Muscle layer of duodenum (tissue), 2 donors: ENCODE results near the gene CISD2.

ENCODE experiments used
- H3K27ac ChIP-seq: one replicate; pipeline ENCODE4 v1.7.0; 2013; ENCODE audit warnings: mild to moderate bottlenecking, low read length
- H3K27me3 ChIP-seq: one replicate; pipeline ENCODE4 v1.7.0; 2013; ENCODE audit warnings: low read depth, mild to moderate bottlenecking, control low read depth, low read length
- H3K36me3 ChIP-seq, 2 donors: one replicate each; pipeline ENCODE4 v1.7.0; 2013; ENCODE audit warnings: low read length in 2 of 2, control low read depth in 1 of 2, mild to moderate bottlenecking in 1 of 2; ENCODE audit not compliant: insufficient read depth in 2 of 2, control insufficient read depth in 1 of 2
- H3K4me1 ChIP-seq, 2 donors: one replicate each; pipeline ENCODE4 v1.7.0; 2013; ENCODE audit warnings: low read length in 2 of 2, mild to moderate bottlenecking in 2 of 2, control low read depth in 1 of 2, moderate library complexity in 1 of 2; ENCODE audit not compliant: insufficient read depth in 2 of 2, control insufficient read depth in 1 of 2
- H3K4me3 ChIP-seq, 2 donors: one replicate each; pipeline ENCODE4 v1.7.0; 2013; ENCODE audit warnings: low read length in 2 of 2, low read depth in 1 of 2, mild to moderate bottlenecking in 1 of 2
- H3K9me3 ChIP-seq, 2 donors: one replicate each; pipeline ENCODE4 v1.7.0; 2013; ENCODE audit warnings: low read length in 2 of 2, control low read depth in 1 of 2, mild to moderate bottlenecking in 1 of 2; ENCODE audit not compliant: control insufficient read depth in 1 of 2
- donor health status: healthy.

CISD2 gene

GRCh38 chr4:102827674-102828496 is 40.9 kb upstream of the CISD2 start:
- Histone ChIP-seq H3K36me3 (peaks cover 0 to 40% of the 10 kb centered on the region in 2 donors), H3K4me1 (peaks cover 19 to 23% of the 10 kb centered on the region in 2 donors), H3K27ac (peak overlapping the region; percentile 99), H3K9me3 (no peaks in the 10 kb centered on the region), H3K4me3 (peak overlapping the region; percentile 90 to 92), H3K27me3 (no peaks in the 10 kb centered on the region)

GRCh38 chr4:102828497-102828808 is 40.3 kb upstream of the CISD2 start:
- H3K27me3 ChIP-seq = no peaks in the 10 kb centered on the region
- H3K9me3 ChIP-seq = no peaks in the 10 kb centered on the region
- peak overlapping the region; percentile 99 for H3K27ac ChIP-seq
- H3K4me3 ChIP-seq = peak overlapping the region; percentile 90 to 92
- H3K36me3 ChIP-seq = peaks cover 0 to 40% of the 10 kb centered on the region in 2 donors
- peaks cover 13 to 18% of the 10 kb centered on the region in 2 donors for H3K4me1 ChIP-seq

DNA sequence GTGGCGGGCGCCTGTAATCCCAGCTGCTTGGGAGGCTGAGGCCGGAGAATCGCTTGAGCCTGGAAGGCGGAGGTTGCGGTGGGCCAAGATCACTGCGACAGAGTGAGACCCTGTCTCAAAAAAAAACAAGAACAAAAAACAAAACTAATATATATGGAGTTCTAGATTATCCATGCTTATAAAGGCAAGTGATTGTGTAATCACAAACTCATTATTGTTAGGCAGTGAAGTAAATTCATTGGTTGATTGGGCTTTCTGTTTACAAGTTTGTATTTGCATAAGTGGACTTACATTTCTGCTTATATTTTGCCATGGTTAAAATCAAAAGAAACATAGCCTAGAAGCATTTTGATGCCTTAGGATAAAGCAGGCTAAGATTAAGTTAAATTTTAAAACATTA is 39.0 kb upstream of the CISD2 start:
- Histone ChIP-seq H3K4me3 (no peak overlapping the region), H3K27me3 (no peaks in the 10 kb centered on the region), H3K4me1 (peaks cover 5 to 7% of the 10 kb centered on the region in 2 donors), H3K36me3 (peaks cover 0 to 31% of the 10 kb centered on the region in 2 donors), H3K9me3 (no peaks in the 10 kb centered on the region), H3K27ac (no peak overlapping the region)

DNA sequence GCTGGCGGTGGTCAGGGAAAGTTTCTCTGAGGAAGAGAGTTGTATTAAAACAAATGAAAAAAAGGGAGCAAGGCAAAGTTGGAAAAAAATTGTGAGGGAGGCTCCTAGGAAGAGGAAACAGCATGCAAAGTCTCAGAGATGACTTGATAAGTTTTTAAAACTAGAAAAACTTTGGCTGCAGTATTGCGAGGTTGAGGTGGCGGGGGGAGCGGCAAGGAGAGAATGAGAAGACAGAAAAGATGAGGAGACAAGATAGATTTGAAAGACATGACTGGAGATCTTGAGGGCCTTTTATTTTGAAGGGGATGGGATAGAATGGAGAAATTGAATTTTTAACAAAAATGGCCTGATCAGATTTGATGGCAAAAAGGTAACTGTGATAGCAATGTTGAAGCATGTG is 36.7 kb upstream of the CISD2 start:
- H3K36me3 ChIP-seq = peaks cover 0 to 8% of the 10 kb centered on the region in 2 donors
- H3K4me1 ChIP-seq = peaks cover 5 to 7% of the 10 kb centered on the region in 2 donors
- H3K27me3 ChIP-seq = no peaks in the 10 kb centered on the region
- H3K9me3 ChIP-seq = no peaks in the 10 kb centered on the region
- no peak overlapping the region for H3K27ac ChIP-seq
- no peak overlapping the region for H3K4me3 ChIP-seq

GRCh38 chr4:102832667-102833066 is 36.1 kb upstream of the CISD2 start:
- H3K27ac ChIP-seq = no peak overlapping the region
- no peaks in the 10 kb centered on the region for H3K27me3 ChIP-seq
- H3K9me3 ChIP-seq = no peaks in the 10 kb centered on the region
- peaks cover 5 to 7% of the 10 kb centered on the region in 2 donors for H3K4me1 ChIP-seq
- peaks cover 0 to 2% of the 10 kb centered on the region in 2 donors for H3K36me3 ChIP-seq
- no peak overlapping the region for H3K4me3 ChIP-seq

DNA sequence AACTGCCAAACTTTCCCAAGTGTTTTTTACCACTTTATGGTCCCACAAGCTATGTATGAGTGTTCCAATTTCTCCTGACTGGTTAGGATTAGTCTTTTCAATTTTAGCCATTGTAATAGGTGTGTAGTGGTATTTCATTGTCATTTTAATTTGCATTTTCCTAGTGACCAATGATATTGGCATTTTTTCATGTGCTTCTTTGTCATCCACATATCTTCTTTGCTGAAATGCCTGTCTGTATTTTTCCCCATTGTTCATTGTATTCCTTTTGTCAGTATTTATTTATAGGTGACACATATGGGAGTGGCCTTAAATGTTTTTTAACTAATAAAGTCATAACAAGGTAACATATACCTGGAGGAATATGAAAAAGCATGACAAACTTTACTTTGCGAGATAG is 32.2 kb upstream of the CISD2 start:
- no peaks in the 10 kb centered on the region for H3K36me3 ChIP-seq
- H3K9me3 ChIP-seq = no peaks in the 10 kb centered on the region
- no peak overlapping the region for H3K27ac ChIP-seq
- no peak overlapping the region for H3K4me3 ChIP-seq
- H3K27me3 ChIP-seq = no peaks in the 10 kb centered on the region
- H3K4me1 ChIP-seq = no peaks in the 10 kb centered on the region

GRCh38 chr4:102842367-102842766 is 26.4 kb upstream of the CISD2 start:
- H3K4me1 ChIP-seq = no peaks in the 10 kb centered on the region
- no peaks in the 10 kb centered on the region for H3K27me3 ChIP-seq
- no peak overlapping the region for H3K4me3 ChIP-seq
- no peak overlapping the region for H3K27ac ChIP-seq
- H3K9me3 ChIP-seq = no peaks in the 10 kb centered on the region
- no peaks in the 10 kb centered on the region for H3K36me3 ChIP-seq

DNA sequence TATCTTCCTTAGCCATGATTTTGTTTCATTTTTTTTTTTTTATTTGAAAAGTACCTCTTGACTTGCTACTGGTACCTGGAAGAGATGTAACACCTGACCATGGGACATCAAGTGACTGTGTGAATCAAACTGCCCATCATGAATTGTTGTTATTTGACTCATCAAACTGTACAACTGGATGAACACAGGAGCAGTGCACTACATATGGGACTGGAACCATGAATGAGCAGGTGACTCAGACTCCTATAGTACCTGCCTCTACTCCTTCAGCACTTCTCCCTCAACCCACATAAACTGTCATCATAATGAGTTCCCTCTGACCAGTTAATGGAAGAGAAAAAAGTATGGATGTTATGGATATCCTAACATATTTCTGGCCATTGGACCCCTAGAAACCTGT is 25.5 kb upstream of the CISD2 start:
- no peaks in the 10 kb centered on the region for H3K9me3 ChIP-seq
- H3K27ac ChIP-seq = no peak overlapping the region
- no peaks in the 10 kb centered on the region for H3K4me1 ChIP-seq
- no peak overlapping the region for H3K4me3 ChIP-seq
- no peaks in the 10 kb centered on the region for H3K36me3 ChIP-seq
- H3K27me3 ChIP-seq = no peaks in the 10 kb centered on the region

DNA sequence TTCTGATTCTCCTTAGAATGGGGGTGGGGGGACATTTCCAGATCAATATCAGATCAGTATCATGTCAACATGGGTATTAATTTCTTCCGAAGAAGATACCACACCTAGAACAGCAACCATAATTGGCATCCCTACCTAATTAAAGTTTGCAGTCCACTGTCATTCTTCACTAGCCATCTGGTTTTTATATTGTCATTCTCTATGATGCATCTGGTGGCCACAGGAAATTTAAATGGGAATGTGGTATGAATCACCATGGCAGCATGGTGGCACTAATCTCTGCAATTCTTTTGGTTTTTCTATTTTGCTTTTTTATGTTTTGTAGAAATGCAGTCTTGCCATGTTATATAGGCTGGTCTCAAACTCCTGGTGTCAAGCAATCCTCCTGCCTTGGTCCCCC is 24.9 kb upstream of the CISD2 start:
- H3K9me3 ChIP-seq = no peaks in the 10 kb centered on the region
- no peaks in the 10 kb centered on the region for H3K36me3 ChIP-seq
- H3K27ac ChIP-seq = no peak overlapping the region
- H3K4me3 ChIP-seq = no peak overlapping the region
- no peaks in the 10 kb centered on the region for H3K27me3 ChIP-seq
- no peaks in the 10 kb centered on the region for H3K4me1 ChIP-seq

DNA sequence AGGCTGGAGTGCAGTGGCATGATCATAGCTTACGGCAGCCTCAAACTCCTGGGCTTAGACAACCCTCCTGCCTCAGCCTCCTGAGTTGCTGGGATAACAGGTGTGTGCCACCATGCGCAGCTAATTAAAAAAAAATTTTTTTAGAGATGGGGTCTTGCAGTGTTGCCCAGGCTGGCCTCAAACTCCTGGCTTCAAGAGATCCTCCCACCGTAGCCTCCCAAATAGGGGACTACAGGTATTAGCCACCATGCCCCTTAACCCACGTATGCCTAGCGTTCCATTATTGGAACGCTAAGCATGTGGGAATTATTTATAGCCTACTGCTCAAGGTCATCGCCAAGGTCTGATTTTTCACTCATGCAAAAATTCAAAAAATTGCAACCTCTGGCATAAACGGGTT is 21.1 kb upstream of the CISD2 start:
- Histone ChIP-seq H3K4me1 (no peaks in the 10 kb centered on the region), H3K27ac (no peak overlapping the region), H3K27me3 (no peaks in the 10 kb centered on the region), H3K36me3 (no peaks in the 10 kb centered on the region), H3K9me3 (no peaks in the 10 kb centered on the region), H3K4me3 (no peak overlapping the region)

GRCh38 chr4:102849579-102850104 is 19.1 kb upstream of the CISD2 start:
- no peaks in the 10 kb centered on the region for H3K36me3 ChIP-seq
- no peaks in the 10 kb centered on the region for H3K4me1 ChIP-seq
- no peak overlapping the region for H3K4me3 ChIP-seq
- no peaks in the 10 kb centered on the region for H3K9me3 ChIP-seq
- H3K27me3 ChIP-seq = no peaks in the 10 kb centered on the region
- no peak overlapping the region for H3K27ac ChIP-seq

GRCh38 chr4:102850370-102850769 is 18.4 kb upstream of the CISD2 start:
- no peak overlapping the region for H3K4me3 ChIP-seq
- H3K4me1 ChIP-seq = no peaks in the 10 kb centered on the region

More at GRCh38 chr4:102850370-102850769, 18.4 kb upstream of the CISD2 start:
- no peak overlapping the region for H3K27ac ChIP-seq
- H3K27me3 ChIP-seq = no peaks in the 10 kb centered on the region
- H3K9me3 ChIP-seq = no peaks in the 10 kb centered on the region
- H3K36me3 ChIP-seq = no peaks in the 10 kb centered on the region
